AG09319 (cell line): ENCODE measurements around the gene SMLR1.

Experiments used
- DNase-seq: peaks from one replicate; pipeline ENCODE4 v3.0.0-alpha.2; 2010; ENCODE audit warnings: low read depth; ENCODE audit errors: extremely low read depth
- CTCF ChIP-seq: IDR thresholded peaks from 2 replicates; pipeline ENCODE4 v1.5.1; 2011; ENCODE audit warnings: low read depth, mild to moderate bottlenecking, inconsistent platforms, low read length, moderate library complexity

The SMLR1 gene

GRCh38 chr6:130825772-130826441 lies 1.3 kb upstream of the SMLR1 start:
- DNase-seq, result no peak
- no peak for TF ChIP-seq CTCF

GRCh38 chr6:130826442-130827246 lies 562 bp upstream of the SMLR1 start:
- DNase-seq, result no peak
- no peak for TF ChIP-seq CTCF

- TF ChIP-seq CTCF, result no peak
Observed at GRCh38 chr6:130829333-130829910, 2.2 kb downstream of the SMLR1 start.

GRCh38 chr6:130831607-130832006 lies 4.4 kb downstream of the SMLR1 start:
- DNase-seq, result no peak

More at GRCh38 chr6:130829333-130829910, 2.2 kb downstream of the SMLR1 start:
- no peak for DNase-seq

GRCh38 chr6:130833569-130833968 lies 6.4 kb downstream of the SMLR1 start:
- DNase-seq, result no peak
- no peak for TF ChIP-seq CTCF

More at GRCh38 chr6:130831607-130832006, 4.4 kb downstream of the SMLR1 start:
- no peak for TF ChIP-seq CTCF

- no peak for TF ChIP-seq CTCF
- DNase-seq, result no peak
Observed at GRCh38 chr6:130834482-130835251, 7.5 kb downstream of the SMLR1 start.
